ENCODE measurements around the gene WIPF1.

WIPF1 gene

GRCh38 chr2:174618179-174618578 is 20.6 kb upstream of the WIPF1 start:
- no peak for DNase-seq (ENCODE audit: low spot score)

DNA sequence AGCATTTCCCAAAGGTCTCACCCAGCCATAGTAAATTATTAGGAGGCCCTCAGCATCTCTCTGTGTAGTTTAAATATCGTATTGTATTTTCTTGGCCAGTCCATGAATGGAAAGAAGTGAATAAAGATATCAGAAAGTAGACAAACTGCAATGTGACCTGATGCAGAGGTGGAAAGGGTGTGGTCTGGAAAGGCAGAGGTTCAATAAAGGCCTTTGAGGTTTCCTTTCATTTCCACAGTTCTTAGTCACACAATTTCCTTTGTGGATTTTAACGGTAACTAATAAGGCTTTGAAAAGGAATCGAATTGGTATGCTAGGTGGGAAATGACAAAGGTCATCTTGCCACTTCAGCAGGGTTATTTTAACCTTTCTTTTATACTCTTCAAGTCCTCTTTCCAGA is 20.1 kb upstream of the WIPF1 start:
- DNase-seq (ENCODE audit: low spot score), result no peak

DNA sequence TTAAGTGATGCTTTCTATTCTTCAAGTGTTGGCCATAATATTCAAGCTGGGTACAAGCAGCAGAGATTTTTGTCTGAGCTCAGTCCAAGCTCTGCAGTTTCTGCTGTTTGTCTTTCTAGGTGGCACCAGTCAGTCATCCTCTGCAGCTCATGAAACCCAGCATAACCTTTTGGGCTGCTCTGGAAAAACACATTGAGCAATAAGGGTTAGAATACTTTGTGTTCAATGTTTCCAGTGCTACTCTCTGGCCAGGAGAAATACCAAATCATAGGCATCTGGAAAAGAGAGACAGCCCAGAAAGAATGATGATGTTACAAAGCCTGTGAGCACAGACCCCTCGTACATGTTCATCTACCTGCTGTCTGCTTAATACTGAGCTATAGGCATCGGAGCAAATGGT is 19.5 kb upstream of the WIPF1 start:
- DNase-seq (ENCODE audit: low spot score), result no peak

DNA sequence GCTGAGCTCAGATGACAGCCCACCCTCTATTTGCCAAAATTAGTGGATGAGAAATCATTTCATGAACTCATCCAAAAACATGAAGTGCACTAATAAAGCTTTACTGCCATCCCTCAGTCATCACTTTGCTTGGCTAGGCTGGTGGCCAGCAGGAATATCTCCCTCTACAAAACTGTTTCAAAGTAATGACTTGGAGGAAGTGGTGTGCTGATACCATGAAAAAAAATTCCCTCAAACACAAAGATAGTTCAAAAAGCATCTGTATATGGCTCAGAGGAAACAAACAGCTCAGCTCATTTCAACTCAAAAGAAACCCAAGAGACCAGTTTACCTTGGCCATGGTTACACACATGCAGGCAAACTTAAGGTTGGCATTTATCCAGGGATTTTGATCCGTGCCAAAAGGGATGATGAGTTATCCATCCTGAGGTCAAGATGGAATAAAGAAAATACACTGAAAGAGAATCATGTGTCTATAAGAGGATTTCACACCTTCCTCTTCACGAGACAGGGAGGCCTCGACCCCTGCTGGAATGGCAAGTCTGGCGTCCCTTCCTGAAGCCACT is 18.4 kb upstream of the WIPF1 start:
- no peak for DNase-seq (ENCODE audit: low spot score)

- DNase-seq (ENCODE audit: low spot score), result no peak
These were observed 16.7 kb upstream of the WIPF1 start for GRCh38 chr2:174614261-174614660.

DNA sequence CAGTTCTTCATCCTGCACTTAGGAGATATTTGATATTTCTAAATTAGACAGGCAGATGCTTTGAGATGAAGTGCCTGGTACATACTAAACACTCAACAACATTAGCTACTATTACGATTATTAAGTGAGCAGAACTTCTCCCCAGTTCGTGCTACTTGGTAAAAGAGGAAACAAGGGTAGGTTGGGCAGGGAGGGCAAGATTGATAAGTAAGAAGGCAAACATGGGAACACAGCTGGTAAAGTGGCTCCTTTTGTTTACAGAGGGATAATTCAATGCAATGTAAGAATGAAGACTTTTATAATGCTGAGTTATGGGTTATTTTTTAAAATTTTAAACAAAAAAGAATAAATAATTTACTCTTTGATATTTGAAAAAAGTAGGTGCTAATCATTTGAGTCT is 15.9 kb upstream of the WIPF1 start:
- no peak for DNase-seq (ENCODE audit: low spot score)

DNA sequence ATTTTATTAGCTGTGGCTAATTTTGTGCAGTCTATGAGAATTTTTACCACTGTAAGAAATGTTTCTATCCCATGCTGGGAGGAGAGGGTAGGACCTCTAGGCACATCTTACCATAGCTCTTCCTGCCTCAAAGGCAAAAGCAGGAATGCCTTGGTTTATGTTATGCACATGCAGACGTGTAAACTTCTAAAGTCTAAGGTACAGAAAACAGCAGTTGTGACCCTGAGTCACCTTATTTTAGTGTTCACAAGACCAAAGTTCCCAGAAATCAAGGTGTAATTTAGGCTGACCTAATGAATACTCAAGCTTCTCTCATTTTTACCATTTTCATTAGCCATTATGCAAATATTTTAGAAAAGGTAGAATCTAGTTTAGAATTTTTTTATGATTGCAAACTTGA is 15.4 kb upstream of the WIPF1 start:
- no peak for DNase-seq (ENCODE audit: low spot score)

DNA sequence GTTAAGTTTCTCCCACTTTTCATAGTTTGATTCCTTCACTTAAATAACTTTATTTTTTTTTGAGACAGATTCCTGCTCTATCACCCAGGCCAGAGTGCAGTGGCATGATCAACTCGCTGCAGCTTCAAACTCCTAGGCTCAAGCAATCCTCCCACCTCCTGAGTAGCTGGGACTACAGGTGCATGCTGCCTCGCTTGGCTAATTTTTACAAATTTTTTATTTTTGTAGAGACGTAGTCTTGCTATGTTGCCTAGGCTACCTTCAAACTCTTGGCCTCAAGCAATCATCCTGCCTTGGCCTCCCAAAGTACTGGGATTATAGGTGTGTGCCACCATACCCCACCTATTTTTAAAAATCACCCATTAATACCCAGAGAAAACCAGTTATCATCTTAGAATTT is 14.2 kb upstream of the WIPF1 start:
- DNase-seq (ENCODE audit: low spot score), result no peak

DNA sequence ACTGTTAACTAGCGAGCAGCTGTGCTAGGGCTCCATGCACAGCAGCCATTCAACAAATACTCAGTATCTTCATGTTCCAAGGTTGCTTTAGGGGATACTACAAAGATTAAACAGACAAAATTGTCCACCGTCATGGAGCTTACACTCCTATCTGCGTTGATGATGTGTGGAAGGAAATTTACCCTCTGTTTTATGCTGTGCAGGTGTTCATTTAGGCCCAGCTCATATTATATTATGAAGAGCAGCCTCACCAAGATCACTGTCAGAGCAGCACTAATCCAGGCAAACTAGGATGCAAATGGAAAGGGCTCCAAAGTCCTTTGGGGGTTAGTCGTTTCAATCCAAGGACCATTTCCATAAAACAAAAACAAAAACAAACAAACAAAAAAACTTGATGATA is 13.4 kb upstream of the WIPF1 start:
- DNase-seq (ENCODE audit: low spot score), result no peak

DNA sequence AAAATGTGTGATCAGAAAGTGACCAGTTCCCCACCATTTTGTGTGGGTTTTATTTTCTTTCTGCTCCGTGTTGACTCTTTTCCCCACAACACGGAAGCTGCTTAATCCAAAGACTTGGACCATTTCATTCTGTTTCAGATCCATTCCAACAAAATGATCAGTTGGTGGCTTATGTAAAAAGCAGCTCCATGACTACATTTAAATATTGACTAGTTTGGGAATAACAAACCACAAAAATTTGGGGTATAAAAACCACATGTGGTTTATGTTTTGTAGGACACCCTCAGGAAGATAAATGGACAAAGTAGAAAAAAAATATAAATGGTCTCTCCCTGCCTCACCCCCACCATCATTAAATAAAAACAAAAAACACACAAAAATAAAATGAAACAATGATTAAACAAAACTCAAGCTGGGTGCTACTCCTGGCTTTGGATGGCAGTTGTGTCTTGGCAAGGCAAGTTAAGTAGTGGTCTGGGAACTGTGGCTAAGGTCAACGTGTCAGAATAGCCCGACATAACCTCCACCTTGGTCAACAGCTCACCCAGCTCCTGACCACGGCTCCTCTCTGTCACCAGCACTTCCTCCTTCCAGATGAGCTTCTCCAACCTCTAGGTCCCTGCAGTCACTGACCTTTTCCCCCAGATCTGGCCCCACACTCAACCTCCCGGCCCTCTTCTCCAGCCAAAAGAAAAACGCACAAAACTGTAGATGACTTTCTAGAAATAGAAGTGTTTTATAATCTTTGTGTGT is 12.8 kb upstream of the WIPF1 start:
- no peak for DNase-seq (ENCODE audit: low spot score)

DNA sequence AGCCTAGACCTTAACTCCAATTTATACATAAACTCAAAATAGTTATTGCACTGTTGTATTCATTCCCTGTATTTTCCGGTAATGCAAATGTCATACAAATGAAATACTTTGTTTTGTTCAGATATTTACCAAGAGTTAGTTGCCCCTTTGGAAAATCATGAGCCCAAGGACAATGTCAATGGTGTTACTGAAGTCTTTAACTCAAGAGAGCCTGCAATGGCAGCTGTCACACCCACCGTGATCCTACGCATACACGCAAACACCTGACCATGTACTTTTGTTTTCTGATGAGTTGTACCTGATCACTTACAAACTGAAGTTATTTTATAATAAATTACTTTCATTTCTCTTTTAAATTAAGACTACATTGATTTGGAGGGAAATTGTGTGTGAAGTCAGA is 11.7 kb upstream of the WIPF1 start:
- DNase-seq (ENCODE audit: low spot score), result no peak

DNA sequence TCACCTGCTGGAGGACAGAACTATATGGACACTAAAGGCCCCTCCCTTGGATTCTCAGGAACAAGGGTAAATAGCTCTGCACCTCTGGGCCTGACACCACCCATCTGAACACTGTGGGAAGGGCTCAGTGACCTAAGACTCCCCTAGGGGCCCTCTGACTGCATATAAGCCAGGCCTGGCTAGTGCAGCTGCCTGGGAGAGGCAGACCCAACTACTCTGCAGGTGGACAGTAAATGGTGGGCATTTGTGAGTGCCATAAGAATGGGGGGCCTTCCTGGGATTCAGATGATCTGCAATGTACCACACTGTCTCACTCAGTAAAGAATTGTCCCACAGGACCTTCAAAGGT is 11.2 kb upstream of the WIPF1 start:
- no peak for DNase-seq (ENCODE audit: low spot score)

- DNase-seq (ENCODE audit: low spot score), result no peak
These were observed 10.6 kb upstream of the WIPF1 start for GRCh38 chr2:174607989-174608865.

- no peak for DNase-seq (ENCODE audit: low spot score)
These were observed 10.0 kb upstream of the WIPF1 start for GRCh38 chr2:174607584-174607983.

- no peak for DNase-seq (ENCODE audit: low spot score)
These were observed 8.7 kb upstream of the WIPF1 start for GRCh38 chr2:174606336-174606735.

DNA sequence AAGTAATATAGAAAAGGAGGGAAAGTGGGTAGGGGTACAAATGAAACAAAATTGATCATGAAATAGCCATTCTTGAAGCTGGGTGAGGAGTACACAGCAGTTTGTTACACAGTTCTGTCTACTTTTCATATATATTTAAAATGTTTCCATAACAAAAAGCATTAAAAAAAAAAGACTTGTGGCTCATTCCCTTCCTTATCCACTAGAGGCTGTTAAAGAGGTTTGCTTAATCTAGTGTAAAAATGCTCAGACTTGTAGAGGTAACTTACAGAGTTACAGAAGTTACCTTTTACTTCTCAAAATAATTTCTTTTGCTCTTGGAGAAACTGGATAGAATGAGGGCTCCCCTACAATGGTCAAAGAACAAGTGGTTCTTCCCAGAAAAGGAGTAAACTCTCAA is 8.1 kb upstream of the WIPF1 start:
- no peak for DNase-seq (ENCODE audit: low spot score)

DNA sequence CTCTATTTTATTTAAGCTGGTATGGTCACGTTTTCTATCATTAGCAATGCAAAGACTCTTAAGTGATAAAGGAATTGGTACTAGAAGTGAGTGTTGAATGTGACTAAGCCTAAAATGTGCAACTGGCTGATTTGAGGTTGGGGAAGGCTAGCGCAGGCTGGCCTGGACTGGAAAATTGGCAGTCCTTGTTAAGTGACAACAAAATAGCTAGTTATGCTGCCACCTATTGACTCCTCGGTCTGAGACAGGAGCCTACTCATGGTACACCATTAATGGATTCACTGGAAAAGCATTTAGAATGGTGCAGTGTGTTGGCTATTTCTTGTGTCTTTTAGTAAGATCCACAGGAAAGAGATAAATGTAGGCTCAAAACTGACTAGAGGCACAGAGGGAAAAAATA is 5.7 kb upstream of the WIPF1 start:
- peak; percentile 84 for DNase-seq (ENCODE audit: low spot score)

DNA sequence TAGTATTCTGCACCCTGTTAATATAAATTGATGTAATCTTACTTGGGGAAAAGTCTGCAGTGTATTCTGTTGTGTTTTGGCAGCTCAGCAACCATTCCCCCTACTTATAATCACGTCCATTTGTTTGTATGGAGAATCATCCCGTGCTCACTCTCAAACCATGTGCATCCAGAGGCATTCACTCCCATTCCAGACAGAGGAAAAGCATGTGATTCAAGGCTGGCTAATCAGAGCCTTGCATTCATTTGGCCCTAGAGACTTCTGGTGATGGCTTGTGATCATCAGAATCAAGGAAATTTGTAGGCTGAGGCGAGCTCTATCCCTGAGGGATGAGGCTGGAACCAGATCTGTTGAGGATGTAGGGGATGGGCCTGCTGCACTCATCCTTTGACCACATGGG is 5.1 kb upstream of the WIPF1 start:
- DNase-seq (ENCODE audit: low spot score), result no peak

GRCh38 chr2:174600349-174600748 is 2.7 kb upstream of the WIPF1 start:
- no peak for DNase-seq (ENCODE audit: low spot score)

DNA sequence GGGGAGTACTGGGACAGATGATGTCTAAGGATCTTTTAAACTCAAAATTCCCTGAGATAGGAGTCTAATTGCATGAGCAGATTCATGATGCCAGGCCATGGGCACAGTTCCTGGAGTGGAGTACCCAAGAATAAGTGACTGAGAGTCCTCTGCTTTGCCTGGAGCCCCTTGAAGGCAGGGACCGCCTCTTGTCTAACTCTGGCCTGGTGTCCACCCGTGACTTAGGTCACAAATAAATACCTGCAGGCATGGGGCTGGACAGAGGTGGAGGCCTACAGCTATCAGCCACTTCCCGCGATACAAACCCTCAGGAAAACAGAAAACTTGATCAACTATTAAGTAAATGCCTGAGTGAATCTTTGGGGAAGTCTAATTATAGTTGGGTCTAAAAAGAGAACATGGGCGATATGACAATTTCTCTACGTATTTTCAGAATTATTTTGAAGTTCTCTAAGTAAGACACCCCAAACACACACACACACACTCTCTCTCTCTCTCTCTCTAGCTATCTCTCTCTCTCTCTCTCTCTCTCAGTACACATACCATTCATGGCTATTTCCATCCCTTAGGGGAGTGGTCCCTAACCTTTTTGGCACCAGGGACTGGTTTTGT is 1.8 kb upstream of the WIPF1 start:
- no peak for DNase-seq (ENCODE audit: low spot score)

GRCh38 chr2:174597009-174597344 is 627 bp downstream of the WIPF1 start:
- DNase-seq (ENCODE audit: low spot score), result no peak

DNA sequence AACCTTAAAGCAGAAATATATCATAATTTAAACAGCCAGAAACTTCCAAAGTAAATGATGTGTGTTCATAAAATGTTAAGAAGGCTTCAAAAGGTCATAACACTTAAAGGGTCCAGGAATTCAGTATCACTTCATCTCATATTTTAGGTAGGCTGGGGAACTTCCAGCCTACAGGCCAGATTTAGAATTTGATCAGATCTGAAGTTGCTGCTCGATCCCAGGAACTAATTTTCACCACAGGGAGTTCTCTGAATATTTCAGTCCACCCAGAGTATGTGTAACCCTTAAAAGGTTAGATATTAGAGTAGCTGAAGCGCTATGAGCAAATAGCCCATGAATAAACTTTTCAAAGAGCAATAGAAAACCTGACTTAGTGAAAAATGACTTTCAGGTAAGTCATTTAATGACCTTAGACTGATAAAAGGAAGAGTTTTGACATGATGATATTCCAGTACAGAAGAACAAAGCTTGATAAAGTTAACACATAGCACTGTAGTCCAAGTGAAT is 1.7 kb downstream of the WIPF1 start:
- no peak for DNase-seq (ENCODE audit: low spot score)
